ENCODE measurements around the gene KIF23.

The KIF23 gene

DNA sequence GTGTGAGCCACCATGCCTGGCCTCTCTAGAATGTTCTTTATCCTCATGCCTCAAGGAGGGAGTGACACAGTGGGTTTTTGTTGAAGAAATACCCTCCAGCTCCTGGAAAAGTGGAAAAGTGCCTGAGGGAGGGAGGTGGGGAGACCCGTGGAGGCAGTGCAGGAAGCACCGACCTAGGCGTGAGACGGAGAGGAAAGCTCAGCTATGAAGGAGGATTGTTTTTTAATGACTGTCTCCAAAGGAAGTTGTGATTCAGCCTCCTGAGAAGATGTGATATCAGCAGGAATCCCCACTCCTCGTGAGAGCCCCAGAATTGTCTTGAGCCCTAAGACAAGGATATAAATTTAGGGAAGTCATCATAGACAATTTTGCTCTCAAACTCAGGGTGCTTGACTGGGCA is 60.1 kb downstream of the KIF23 start:
- no peak for DNase-seq (ENCODE audit: low spot score)
- in situ Hi-C loops (cut with MboI; ENCODE audit: low sequenced_read_pairs, unreplicated experiment), result no loop called here
- TF ChIP-seq, protein P1, sequence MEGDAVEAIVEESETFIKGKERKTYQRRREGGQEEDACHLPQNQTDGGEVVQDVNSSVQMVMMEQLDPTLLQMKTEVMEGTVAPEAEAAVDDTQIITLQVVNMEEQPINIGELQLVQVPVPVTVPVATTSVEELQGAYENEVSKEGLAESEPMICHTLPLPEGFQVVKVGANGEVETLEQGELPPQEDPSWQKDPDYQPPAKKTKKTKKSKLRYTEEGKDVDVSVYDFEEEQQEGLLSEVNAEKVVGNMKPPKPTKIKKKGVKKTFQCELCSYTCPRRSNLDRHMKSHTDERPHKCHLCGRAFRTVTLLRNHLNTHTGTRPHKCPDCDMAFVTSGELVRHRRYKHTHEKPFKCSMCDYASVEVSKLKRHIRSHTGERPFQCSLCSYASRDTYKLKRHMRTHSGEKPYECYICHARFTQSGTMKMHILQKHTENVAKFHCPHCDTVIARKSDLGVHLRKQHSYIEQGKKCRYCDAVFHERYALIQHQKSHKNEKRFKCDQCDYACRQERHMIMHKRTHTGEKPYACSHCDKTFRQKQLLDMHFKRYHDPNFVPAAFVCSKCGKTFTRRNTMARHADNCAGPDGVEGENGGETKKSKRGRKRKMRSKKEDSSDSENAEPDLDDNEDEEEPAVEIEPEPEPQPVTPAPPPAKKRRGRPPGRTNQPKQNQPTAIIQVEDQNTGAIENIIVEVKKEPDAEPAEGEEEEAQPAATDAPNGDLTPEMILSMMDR (IDR thresholded peaks at IDR 0.05; ENCODE audit: borderline replicate concordance, control extremely low read depth, extremely low read depth, insufficient read depth, missing control alignments), result no peak

DNA sequence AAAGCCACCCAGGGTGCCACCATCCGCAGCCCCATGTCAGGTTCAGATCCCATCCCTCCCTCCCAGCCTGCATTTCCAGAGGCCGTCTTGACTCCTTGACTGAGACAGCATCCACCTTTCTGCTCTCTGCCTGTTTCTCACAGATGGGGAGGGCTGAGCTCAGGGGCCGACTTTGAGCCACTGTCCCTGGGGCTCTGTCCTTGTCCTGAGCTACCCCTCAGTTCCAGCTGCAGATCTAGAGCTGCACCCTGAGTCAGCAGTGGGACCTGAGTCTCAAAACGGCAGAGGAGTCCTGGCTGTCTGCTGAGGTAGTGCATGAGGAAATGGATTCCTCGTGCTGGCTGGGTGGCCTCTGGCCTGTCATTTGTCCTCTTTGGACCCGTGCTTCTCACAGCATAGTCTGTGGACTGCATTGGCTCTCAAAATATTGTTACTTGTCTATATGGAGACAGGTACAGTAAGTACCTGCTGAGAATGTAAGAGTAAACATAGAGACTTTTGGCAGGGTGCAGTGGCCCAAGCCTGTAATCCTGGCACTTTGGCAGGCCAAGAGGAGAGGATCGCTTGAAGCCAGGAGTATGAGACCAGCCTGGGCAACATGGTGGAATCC is 60.8 kb downstream of the KIF23 start:
- TF ChIP-seq, protein P1 (IDR thresholded peaks at IDR 0.05; ENCODE audit: borderline replicate concordance, control extremely low read depth, extremely low read depth, insufficient read depth, missing control alignments), result no peak
- in situ Hi-C loops (cut with MboI; ENCODE audit: low sequenced_read_pairs, unreplicated experiment), result loop anchor here (25.0 kb wide), 1 partner anchor 1012 kb away; no protein-coding TSS in a partner anchor
- no peak for DNase-seq (ENCODE audit: low spot score)

DNA sequence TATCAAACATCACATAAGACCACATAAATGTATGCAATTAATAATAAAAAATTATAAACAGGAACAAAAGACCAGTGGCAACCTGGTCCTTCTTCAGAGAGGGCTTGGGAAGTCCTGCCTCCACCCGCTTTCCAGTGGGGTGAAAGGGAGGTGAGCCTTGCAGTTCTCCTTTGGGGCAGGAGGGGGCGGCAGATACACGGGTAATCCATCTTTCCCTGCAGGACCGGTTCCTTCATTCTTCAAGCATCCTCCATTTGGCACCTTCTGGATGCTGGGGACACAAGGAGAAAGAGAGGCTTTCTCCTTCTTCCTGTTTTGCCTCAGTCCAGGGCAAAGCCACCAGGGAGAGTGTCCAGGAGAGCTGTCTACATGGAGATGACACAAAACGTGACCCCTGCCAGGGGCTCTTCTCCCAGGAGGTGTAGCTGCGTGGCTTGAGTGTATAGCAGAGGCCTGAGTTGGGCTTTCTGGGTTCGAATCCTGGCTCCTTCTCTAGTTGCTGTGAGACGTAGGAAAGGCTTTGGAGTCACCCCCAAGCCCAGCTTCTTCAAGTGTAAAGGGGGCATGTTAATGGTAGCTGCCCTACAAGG is 61.7 kb downstream of the KIF23 start:
- in situ Hi-C loops (cut with MboI; ENCODE audit: low sequenced_read_pairs, unreplicated experiment), result loop anchor here (25.0 kb wide), 1 partner anchor 1011 kb away; no protein-coding TSS in a partner anchor
- peak; percentile 77 for DNase-seq (ENCODE audit: low spot score)
- TF ChIP-seq, protein P1 (IDR thresholded peaks at IDR 0.05; ENCODE audit: borderline replicate concordance, control extremely low read depth, extremely low read depth, insufficient read depth, missing control alignments), result peak; percentile 92

DNA sequence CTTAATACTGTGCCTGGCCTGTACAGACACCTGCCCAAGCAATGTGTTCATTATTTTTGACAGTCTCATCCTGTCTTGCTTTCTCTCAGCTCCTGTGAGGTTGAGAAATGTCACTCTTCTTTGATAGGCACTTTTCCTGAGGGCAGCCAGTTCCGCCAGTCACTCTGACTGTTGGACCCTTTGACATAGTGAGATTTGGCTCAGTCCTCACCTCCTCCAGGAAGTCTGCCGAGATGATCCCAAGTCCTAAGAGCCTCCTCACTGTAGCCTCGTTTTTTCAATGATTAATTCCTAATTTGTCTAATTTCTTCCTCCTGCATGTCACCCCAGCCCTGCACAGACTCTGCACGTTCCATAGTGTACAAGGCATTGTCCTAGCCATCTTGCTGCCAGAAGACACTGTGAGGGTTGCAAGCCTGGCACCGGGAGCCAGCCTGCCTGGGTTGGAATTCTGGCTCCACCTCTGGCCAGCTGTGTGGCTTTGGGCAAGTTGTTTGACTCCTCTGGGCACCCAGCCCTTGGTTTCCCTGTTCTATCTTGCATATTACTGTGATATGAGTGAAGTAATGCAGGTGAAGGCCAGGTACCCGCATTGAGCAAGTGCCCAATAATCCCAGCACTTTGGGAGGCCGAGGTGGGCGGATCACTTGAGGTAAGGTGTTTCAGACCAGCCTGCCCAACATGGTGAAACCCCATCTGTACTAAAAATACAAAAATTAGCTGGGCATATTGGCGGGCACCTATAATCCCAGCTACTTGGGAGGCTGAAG is 62.7 kb downstream of the KIF23 start:
- DNase-seq (ENCODE audit: low spot score), result no peak
- in situ Hi-C loops (cut with MboI; ENCODE audit: low sequenced_read_pairs, unreplicated experiment), result loop anchor here (25.0 kb wide), 1 partner anchor 1010 kb away; no protein-coding TSS in a partner anchor
- TF ChIP-seq, protein P1 (IDR thresholded peaks at IDR 0.05; ENCODE audit: borderline replicate concordance, control extremely low read depth, extremely low read depth, insufficient read depth, missing control alignments), result no peak

DNA sequence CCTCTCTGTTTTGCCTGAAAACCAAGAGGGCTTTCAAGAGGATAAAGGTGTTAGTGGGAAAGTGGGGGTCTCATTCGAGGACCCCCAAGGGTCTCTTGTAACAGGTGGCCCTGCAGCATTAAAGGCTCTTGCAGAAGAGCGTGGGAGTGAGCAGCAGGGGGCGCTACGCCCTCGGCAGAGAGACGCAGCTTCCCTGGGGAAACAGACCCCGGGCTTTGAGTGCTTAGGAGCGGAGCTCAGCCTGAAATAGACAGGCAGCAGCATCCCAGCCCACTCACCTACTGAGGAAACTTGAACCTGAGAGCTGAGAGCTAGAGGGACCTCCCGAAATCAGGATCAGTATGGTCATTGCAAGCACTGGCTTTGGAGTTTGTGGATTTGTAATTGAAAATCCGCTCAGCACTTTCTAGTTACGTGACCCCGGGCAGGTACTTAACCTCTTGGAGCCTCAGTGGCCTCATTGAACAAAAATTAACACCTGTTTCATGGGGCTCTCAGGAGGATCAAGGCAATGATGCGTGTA is 64.2 kb downstream of the KIF23 start:
- in situ Hi-C loops (cut with MboI; ENCODE audit: low sequenced_read_pairs, unreplicated experiment), result loop anchor here (25.0 kb wide), 1 partner anchor 1009 kb away; no protein-coding TSS in a partner anchor
- TF ChIP-seq, protein P1 (IDR thresholded peaks at IDR 0.05; ENCODE audit: borderline replicate concordance, control extremely low read depth, extremely low read depth, insufficient read depth, missing control alignments), result peak; percentile 76
- DNase-seq (ENCODE audit: low spot score), result peak; percentile 62

- TF ChIP-seq, protein P1 (IDR thresholded peaks at IDR 0.05; ENCODE audit: borderline replicate concordance, control extremely low read depth, extremely low read depth, insufficient read depth, missing control alignments), result no peak
- DNase-seq (ENCODE audit: low spot score), result no peak
- in situ Hi-C loops (cut with MboI; ENCODE audit: low sequenced_read_pairs, unreplicated experiment), result loop anchor here (25.0 kb wide), 1 partner anchor 1008 kb away; no protein-coding TSS in a partner anchor
Observed at GRCh38 chr15:69479081-69479480, 64.9 kb downstream of the KIF23 start.

Data from GM13976 (cell line).